DND-41 (cell line): Measurements from ENCODE around the gene BOLL.

ENCODE experiments used
- CTCF ChIP-seq: IDR thresholded peaks from 2 replicates; pipeline ENCODE4 v1.5.1; 2012; ENCODE audit warnings: borderline replicate concordance, low read length, moderate library complexity, mild to moderate bottlenecking; ENCODE audit not compliant: poor library complexity, severe bottlenecking; ENCODE audit errors: extremely low read depth
- EZH2 ChIP-seq: IDR thresholded peaks from 3 replicates; pipeline ENCODE4 v1.6.1; 2012; ENCODE audit warnings: borderline replicate concordance, low read depth, mild to moderate bottlenecking, moderate library complexity, low read length, inconsistent platforms; ENCODE audit not compliant: severe bottlenecking

GRCh38 chr2:197779261-197779660 lies 5.9 kb downstream of the BOLL start:
- no peak for TF ChIP-seq CTCF
- TF ChIP-seq EZH2: no peak
